NCI-H1417 treated with DMSO at 0.1 percent for 48 hours (cell line): ENCODE data around the gene GFRA1.

Source experiments
- DNase-seq: peaks from one replicate; lab custom pipeline; 2025; lab: John Stamatoyannopoulos, UW

GFRA1 gene

GRCh38 chr10:116158036-116158435 lies 115.0 kb downstream of the GFRA1 start:
- DNase-seq, result no peak

- DNase-seq, result no peak
Observed at GRCh38 chr10:116157485-116157884, 115.5 kb downstream of the GFRA1 start.

GRCh38 chr10:116156819-116157218 lies 116.2 kb downstream of the GFRA1 start:
- DNase-seq, result no peak

- DNase-seq, result no peak
Observed at GRCh38 chr10:116155191-116155590, 117.8 kb downstream of the GFRA1 start.

- no peak for DNase-seq
Observed at GRCh38 chr10:116154651-116155050, 118.4 kb downstream of the GFRA1 start.

GRCh38 chr10:116151076-116151475 lies 121.9 kb downstream of the GFRA1 start:
- no peak for DNase-seq

GRCh38 chr10:116150606-116151005 lies 122.4 kb downstream of the GFRA1 start:
- DNase-seq, result no peak

- DNase-seq, result no peak
Observed at GRCh38 chr10:116147147-116147905, 125.7 kb downstream of the GFRA1 start.

- DNase-seq, result no peak
Observed at GRCh38 chr10:116146372-116147140, 126.5 kb downstream of the GFRA1 start.

GRCh38 chr10:116143673-116144222 lies 129.3 kb downstream of the GFRA1 start:
- DNase-seq, result no peak

- DNase-seq, result no peak
Observed at GRCh38 chr10:116141855-116142254, 131.2 kb downstream of the GFRA1 start.

GRCh38 chr10:116141246-116141645 lies 131.8 kb downstream of the GFRA1 start:
- DNase-seq, result no peak

- no peak for DNase-seq
Observed at GRCh38 chr10:116139886-116140285, 133.1 kb downstream of the GFRA1 start.

- DNase-seq, result no peak
Observed at GRCh38 chr10:116138897-116139296, 134.1 kb downstream of the GFRA1 start.

- no peak for DNase-seq
Observed at GRCh38 chr10:116136261-116136660, 136.7 kb downstream of the GFRA1 start.

- DNase-seq, result no peak
Observed at GRCh38 chr10:116134322-116134721, 138.7 kb downstream of the GFRA1 start.

- no peak for DNase-seq
Observed at GRCh38 chr10:116133634-116134033, 139.4 kb downstream of the GFRA1 start.

- no peak for DNase-seq
Observed at GRCh38 chr10:116132780-116133399, 140.1 kb downstream of the GFRA1 start.

- DNase-seq, result no peak
Observed at GRCh38 chr10:116130006-116130405, 143.0 kb downstream of the GFRA1 start.

- no peak for DNase-seq
Observed at GRCh38 chr10:116126954-116127695, 145.9 kb downstream of the GFRA1 start.

GRCh38 chr10:116126239-116126638 lies 146.8 kb downstream of the GFRA1 start:
- no peak for DNase-seq

GRCh38 chr10:116125180-116125579 lies 147.8 kb downstream of the GFRA1 start:
- DNase-seq, result no peak
